ENCODE measurements around the gene TWIST2.

The TWIST2 gene

DNA sequence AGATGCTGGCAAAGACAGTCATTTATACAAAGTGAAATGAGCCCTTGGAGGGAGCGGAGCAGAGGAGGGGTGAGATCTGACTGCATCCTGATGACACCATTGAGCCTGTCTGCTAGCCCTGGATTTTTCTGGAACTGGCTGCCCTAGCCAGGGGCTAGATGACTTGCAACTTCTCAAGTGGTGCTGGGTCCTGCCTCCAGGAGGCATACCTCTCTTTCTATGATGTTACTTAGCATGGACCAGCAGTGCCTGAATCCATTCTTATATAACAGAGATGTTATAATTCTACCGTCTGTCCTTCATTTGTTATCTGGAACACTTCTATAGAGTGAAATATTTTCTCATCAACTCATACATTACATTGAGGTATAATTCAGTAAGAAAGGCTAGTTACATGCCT, 8.5 kb upstream of the TWIST2 start:
- DNase-seq, result no peak

DNA sequence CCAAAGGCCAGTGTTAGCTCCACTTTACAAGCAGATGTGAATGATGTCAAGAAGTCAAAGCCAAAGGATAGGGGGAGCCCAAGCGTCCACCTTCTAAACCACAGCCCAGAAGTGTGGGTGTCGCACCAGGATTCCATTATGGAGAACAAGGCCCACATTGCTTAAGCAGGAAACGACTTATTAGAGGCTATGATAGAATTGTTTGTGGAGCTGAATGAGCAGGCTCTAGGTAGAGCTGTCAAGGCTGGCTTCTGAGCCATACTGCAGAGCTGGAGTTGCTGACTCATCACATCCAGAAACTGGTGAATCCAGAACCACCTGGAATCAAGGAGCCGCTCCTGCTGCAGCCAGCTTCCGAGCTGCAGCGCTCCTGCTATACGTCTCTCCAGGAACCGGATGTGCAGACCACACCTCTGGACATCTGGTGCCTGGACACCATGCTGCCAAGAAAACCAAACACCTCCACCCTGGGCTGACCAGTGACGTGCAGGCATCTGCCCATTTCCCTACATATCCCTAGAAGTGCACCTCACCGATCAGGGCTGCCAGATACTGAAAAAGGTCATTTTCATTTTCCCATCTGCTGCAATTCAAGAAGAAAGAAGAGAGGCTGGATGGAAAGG, 6.2 kb upstream of the TWIST2 start:
- no peak for DNase-seq

DNA sequence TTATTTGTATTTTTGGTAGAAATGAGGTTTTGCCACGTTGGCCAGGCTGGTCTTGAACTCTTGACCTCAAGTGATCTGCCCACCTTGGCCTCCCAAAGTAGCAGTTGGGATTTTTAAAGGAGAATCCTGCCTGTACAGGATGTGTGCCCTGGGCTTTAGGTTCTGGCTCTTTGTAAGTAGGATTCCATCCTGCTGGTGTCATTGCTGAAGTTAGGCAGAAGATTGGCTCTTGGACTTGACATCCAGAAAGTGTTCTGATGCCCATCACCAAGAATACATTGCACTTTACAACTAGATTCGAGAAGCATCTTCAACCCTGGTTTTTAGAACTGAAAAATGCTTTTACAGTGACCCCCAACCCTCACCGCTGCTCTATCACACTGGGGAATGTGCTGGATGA, 4.4 kb upstream of the TWIST2 start:
- DNase-seq, result no peak

DNA sequence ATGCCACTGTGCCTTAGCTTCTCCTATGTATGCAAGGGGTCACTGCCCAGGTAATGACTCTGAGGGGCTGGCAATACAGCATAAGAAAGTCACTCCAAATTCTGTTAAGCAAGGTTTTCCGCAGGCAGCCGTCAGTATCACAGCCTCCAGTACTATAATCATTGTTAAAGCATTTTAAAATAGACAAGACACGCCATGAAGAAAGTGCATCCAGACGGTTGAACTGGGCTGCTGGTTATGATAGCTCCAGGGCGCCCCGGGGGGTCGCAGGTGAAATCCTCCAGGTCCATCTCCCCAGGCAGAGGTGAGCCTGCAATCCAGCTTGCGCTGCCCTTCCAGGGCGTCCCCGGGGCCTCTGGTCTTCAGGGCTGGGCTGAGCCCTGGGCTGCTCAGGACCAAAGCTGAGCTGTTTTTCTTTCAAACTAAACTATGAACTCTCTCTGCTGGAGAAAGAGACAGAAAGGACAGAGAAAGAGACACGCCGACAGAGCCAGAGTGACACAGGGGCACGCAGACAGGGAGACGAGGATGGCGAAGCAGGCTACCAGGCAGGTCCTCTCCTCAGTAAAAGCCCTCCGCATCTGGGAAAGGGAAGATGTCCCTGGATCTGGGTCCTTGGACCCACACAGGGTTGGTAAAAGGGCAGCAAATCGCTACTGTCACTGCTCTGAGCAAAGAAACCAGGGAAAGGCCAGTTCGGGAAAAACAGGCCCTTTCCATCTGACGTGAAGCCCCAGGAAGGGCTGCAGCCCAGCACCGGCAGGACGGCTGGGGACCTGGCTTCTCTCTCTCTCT, 2.1 kb upstream of the TWIST2 start:
- no peak for DNase-seq

DNA sequence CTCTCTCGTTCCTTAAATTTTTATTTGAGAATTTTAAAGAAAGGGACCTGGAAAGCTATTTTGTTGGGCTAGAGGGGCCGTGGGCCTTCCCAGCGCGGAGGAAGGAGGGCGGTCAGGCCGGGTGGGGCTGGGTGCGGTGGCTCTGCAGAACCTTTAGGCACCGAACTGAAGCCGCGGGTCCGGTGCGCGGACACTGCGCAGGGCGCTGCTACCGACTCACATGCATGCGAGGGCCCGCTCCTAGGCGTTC, 1.6 kb upstream of the TWIST2 start:
- no peak for DNase-seq

DNA sequence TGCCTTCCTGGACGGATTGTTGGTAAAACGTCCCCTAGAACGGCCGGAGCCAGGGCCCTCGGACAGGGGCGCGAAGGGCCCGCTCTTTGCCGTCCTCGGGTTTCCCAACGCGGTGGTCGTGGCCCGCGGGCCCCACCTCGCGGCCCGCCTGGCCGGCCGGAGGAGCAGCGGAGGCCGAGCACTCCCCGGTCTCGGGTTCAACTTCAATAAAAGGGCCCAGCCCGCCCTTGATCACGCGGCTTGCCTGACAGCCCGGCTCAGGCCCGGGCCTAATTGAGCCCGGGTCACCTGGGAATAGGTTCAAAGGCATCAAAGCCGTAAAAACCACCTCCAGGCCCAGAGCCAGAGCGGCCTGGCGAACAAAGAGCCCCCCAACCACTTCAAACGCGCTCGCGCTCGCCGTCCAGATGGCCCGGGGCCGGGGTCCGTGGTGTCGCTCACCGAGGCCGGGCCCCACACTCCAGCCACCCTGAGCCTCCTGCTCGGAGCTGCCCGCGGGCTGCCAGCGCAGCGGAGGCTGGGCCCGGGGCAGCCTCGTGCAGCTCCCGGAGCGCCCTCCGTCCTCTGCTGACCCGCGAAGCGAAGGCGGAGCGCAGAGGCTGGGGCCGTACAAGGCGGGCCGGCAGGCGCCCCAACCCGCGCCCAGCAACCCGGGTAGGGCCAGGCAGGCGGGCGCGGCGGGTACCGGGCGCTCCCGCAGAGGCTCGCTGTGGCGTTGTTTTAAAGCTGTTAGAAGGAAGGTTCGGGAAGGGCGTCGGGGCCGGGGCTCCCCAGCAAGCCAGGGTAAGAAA, 1.1 kb upstream of the TWIST2 start:
- DNase-seq, result no peak

DNA sequence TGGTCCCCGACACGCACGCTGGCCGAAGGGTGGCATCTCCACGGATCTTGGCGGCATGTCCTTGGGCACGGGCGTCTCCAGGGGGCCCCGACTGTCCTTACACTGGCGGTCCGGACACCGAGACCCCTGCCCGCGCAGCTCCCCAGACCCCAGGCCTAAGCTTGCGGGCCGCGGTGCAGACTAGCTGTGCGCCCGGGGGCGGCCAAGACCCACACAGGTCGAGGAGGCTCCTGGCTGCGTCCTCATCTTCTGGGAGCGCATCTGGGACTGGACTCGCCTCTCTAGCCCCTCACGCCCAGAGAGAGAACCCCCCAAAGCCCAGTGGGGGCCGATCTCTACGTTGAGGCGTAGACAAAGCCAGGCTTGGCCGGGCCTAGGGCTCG, 475 bp upstream of the TWIST2 start:
- DNase-seq, result no peak

DNA sequence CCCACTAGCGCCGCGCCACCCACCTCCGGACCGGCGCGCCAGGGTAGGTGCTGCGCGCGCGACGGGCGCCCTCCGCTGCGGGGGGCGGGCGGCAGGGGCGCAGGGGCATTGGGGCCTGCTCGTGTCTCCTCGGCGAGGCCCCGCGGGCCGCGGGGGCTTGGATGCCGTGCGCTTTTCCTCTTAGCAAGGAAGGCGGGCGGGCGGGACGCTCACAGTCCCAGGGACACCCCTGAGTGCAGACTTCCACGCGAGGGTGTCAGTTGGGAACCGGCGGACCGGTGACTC, 748 bp downstream of the TWIST2 start:
- no peak for DNase-seq

DNA sequence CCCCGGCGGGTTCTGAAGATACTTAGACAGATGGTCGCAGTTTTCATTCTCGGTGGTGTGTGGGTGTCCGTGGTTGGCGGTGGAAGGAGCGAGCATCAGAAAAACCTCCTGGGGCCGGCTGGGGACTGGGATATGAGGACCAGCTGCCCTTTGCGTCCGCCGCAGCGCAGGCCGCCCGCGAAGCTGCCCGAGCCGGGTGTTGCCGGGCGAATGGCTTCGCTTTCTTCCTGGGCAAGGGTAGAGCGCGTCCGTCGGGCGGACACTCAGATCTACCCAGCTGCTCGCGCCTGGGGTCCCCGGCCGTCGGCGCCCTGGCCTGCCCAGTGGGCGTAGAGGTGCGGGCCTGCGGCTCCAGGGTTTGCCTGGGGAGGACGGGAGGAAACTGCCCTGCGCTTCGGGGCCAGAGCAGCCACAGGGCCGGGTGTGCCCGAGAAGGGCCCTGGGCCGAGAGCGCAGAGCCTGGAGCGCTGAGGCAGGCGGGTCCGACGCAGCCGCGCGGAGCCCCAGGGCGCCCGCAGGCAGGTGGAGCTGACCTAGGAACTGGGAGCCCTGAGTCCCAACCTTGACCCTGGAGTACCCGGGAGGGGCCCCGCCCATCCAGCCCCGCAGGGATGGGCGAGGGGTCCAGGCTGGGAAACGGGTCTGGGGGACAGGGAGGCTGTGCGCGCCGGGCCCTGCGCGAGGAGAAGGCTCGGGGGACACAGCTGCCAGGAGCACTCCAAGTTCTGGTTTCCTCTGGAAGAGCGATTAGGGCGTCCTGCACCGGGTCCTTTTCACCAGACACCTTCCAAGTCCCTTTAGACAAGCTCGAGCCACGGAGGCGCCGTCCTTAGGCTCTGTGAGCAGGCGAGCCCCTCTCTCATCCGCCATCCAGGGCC, 1.3 kb downstream of the TWIST2 start:
- DNase-seq, result no peak

DNA sequence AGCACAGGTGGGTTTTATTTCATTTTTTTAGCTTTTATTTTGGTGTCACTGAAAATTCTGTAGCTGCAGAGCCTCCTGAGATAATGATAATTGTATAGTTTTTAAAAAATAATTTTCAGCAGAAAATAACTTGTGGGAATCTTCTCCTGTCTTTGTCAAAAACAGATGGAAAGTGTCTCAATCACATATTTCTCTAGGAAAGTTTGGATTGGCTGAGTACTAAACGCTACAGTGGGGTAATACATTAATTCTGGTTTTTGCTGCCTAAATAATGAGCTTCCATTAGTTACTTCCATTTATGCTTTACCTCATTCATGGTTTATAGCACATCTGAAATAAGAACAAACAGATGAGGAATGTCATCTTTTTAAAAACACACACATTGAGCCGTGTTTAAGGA, 2.2 kb downstream of the TWIST2 start:
- no peak for DNase-seq

DNA sequence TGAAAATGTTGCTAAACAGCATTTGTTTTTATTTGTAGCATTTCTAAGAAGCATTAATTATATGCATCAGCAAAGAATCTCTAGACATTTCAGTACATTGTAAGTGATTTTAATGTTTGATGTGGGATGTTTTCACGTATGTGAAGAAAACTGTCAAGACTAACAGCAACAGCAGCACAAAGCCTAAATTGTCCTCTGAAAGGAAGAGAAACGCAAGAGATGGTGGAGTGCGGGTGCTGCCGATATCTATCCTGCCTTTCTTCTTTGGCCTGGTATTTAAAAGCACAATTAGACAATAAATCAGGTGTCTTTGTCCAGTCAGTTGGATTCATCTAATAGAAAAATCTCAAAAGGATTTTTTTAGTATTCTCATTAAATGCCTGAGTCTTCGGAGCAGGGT, 3.1 kb downstream of the TWIST2 start:
- no peak for DNase-seq

DNA sequence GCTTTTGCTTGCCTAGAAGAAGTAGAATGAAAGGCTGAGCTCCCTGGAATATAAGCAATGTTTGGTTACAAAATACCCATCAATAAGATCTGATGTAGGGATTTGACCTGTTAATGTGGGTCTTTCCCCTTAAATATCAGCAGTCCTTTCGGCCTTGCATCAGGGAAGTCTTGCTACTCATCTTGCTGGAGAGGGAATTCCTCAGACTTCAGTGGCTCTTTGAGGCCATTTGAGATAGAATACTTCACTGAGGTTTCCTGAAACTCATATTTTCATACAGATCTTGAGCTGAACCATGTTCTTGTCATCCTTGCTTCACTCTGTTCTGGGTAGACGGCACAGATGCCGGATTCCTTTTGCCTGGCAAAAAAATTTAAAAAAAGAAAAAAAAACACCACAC, 3.9 kb downstream of the TWIST2 start:
- no peak for DNase-seq

DNA sequence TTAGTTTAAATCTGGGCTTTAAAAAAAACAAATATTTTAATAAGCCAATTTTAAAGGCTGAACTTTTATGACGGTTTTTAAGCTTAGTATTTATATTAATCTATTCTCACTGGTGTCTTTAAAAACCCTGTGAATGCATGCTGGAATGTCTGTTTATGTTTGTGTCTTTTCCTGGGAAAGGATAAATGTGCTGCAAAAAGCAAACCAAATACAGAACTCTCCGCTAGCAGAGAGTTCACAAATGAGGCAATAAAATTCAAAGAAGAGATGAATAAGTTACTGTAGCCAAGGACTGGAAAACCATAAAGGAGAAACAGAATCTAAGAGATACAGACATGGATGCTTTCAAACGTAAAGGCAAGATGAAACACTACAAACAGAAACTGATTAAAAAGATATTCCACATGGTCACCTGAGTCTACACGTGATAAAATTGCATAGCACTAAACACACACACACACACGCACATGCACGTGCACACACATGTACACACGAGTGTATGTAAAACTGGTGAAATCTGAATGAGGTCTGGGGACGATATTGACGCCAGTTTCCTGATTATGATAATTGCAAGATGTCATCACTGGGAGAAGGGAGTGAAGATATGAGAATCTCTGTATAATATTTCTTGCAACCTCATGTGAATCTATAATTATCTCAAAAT, 4.5 kb downstream of the TWIST2 start:
- no peak for DNase-seq

DNA sequence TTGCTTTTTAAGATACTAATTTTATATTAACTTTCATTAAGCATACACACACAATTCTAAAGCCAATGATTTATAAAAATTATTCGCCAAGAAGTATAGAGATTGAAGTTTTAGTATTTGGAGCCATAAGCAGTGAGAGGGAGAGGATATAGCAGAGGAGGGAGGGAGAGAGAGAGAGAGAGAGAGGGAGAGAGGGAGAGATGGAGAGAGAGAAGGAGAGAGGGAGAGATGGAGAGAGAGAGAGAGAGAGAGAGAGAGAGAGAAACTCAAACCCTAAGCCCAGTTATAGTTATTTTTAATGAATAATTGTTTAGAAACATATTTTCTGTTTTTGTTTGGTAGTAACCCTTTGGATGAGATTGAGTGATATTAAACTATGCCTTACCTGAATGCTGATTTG, 5.3 kb downstream of the TWIST2 start:
- no peak for DNase-seq

DNA sequence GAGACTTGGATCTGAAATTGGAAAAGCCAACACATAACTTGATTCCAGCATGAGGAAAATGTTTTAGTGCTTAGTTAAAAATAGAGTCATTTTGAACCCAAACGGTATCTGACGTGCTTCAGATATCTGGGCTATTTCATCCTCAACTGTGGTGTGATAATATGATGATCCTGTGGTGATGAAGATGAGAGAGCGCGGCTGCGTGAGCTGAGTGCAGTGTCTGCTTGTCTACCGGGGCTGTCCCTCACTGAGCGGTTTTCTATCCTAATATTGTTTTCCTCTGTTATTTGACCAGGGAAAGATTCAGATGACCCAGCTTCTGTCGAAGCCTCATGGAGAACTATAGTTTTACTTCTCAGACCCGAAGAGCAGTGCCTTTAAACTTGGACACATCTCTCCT, 5.8 kb downstream of the TWIST2 start:
- DNase-seq, result no peak

DNA sequence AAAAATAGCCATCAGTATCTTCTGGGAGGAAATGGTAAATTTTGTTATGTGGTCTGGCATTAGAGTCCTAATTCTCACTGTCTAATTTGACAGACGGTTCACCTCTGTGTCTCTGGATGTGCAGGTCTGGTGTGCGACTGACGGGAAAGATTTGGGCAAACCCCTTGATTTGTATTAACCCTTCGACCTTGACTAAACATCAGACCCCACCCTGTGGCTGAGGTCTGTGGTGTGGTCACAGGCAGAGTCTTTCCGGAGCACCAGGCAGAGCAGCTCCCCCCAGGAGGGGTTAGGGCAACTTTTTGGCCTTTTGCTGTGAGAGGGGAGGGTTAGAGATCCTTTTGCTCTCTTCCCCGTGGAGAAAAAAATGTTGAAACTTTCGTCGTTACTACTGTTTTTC, 6.4 kb downstream of the TWIST2 start:
- DNase-seq, result no peak

DNA sequence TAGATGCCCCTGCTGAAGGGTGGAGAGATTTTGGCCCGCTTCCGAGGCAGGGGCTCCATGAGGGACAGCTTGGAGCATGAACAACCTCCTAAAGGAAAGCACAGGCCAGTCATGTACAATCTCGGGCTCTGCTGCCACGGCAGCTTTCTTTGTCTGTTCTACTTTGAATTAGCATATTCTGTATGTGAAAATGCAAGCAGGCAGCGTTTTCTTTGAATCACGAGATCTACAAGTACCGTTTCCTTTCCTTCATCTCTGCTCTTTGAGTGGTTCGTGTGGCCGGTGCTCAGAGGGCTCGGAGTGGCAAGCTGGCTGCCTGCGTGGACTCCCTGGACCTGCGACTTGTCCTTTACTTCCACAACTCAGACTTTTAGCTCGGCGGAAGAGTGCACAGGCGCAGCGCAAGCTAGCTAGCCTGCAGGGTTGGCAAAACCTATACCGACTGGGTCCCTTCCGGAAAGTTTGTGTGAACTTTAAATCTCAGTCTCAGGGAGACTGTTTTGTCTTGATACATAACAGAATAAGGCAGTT, 6.9 kb downstream of the TWIST2 start:
- DNase-seq, result no peak

DNA sequence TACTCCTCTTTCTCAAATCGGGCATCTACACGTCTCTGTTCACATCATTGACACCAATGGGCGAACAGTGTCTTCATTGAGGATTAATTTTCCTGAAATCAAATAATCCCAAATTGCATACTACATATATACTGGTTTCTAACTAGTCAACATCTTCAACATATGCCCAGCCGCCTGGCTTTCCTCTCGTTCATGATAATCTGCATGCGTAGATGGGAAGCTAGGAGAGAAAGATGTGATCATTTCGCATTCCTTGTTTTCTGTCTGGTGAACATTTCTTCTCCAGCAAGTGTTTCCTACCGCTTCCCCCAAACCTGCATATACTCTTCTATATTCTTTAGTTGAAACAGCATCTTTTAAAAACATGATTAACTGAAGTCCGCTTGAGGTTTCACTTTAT, 7.4 kb downstream of the TWIST2 start:
- no peak for DNase-seq

DNA sequence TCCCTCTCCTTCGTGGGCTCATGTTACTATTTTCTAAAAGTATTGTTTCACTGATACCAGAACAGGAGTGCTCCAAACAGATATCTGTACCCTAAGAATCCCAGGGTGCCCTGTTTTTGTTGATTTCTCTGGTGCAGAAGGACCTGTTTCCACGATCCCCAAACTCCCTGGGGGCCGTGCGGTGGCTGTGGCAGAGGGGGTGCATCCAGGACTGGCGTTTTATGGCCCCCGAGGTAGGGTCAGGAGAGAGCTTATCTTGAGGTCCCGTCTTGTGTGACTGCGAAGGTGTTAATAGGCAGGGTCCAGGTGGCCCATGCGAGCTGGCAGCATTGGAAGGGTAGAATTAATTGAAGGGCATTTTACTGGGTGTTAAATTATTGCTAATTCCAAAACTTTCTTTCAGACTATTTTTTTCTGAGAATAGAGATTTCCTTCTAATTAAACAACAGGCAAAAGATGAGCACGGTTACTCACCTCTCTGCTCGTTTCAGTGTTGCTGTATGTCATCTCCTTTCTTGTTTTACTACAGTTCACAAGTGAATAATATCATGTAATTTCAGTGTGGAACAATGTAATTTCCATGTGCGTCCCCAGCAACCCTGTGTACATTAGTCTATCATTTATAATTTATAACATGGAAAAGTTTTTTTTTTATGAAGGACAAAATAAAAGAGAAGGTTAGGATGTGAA, 8.2 kb downstream of the TWIST2 start:
- no peak for DNase-seq

DNA sequence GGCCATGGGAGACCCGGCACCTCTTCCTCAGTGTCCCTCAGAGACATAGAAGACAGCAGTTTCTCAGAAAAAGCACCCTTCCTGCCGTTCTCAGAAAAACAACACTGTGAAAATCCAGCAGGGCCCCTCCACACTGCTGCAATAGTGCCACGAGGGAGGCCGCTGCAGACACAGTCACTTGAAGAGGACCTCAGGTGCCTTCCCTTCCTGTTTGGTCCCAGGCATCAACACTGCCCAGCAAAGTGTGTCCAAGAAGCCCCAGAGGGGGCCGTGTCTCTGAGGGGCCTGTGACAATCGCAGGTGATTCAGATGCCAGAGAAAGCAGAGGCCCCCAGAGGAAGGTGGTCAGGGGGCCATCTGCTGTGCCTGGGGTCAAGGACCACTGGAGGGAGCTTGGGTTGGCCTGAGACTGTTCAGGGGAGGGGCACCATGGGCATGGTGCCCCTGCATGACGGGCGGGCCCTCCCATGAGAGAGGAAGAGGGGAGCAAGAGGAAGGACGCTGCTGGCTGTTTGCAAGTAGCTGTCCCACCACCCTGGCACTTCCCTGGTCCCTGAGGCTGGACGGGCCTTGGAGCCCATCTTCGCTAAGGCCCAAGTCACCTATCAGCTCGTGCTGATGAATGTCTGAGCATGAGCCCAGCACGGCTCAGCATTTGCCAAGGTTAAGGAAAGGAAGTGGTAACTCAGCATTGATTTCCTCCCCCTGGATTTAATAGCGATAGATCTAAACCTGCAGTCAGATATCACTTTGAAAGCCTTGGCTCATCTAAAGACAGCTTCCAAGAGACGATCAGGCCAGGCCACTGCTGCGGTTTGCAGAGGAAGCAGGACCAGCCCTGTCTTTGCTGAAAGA, 9.1 kb downstream of the TWIST2 start:
- no peak for DNase-seq

DNA sequence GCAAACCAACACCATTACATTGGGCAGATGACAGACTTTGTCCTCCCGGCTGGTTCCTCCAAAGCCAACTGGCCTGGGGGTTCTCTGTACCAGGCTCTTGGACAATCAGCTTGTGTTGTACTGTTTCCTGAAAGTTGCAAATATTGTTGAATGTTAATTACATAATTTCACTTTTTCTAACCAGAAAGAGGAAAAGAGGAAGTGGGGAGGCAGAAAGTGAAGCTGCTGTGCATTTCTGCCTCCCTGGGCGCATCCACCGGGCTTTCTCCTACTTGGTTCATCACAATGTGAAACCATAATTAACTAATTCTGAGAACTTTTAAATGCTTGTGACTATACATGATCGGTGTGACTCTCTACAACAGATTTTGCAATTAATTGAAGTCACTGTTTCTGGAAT, 10.1 kb downstream of the TWIST2 start:
- no peak for DNase-seq
